Measurements from ENCODE around the gene HTR3B. TPM values are rescaled to one million over a fixed set of nuclear protein-coding genes. Genes with fewer than 3 reads are reported as not detected.

Gene HTR3B
- total and polyA plus RNA-seq, 7 donors: 0.07 TPM; not detected in 6

DNA sequence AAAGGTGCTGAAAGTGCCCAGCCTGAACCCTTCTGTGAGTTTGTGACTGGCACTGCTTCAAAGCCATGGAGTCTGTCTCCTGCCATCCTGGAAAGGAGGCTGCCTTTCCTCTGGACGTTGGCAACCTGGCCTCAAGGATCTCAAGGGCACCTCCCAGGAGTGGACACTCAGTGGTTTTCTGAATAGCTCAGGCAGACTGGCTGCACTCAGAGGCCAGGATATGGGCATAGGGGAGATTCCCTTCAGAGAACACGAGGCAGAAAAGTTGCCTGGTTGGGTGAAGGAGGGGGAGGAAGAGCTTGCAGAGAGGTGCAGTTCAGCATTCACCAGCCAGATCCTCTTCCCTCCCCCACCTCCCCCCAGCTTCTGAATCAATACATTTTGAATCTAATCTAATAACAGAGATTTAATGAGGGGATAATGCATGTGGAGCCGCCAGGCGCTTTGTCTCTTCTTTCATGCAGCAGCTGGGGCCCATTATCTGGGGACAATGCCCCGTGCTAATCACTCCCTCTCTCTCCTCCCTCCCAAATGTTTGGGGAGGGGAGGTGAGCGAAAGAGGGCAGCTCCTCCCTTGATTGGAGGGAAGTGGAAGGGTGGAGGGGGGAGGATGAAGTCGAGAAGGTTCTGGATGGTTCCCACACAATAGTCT is 88.0 kb downstream of the HTR3B start:
- Histone ChIP-seq H3K36me3 (no peaks in the 10 kb centered on the region), H3K9me3 (no peaks in the 10 kb centered on the region), H3K27me3 (peaks cover 0 to 25% (median 0%) of the 10 kb centered on the region in 3 donors), H3K4me1 (no peaks in the 10 kb centered on the region), H3K4me3 (no peak overlapping the region), H3K27ac (no peak overlapping the region)
- intact Hi-C loops (cut with DNase I): no loop called here
- no peak for DNase-seq
- 27 to 28% methylated on average over 7 of the region's 7 CpGs for WGBS, 2 donors
- TF ChIP-seq POLR2AphosphoS5 (IDR thresholded peaks at IDR 0.05) (no peak), EP300 (IDR thresholded peaks at IDR 0.05) (no peak), CTCF (IDR thresholded peaks at IDR 0.05) (no peak), POLR2A (IDR thresholded peaks at IDR 0.05) (no peak)

DNA sequence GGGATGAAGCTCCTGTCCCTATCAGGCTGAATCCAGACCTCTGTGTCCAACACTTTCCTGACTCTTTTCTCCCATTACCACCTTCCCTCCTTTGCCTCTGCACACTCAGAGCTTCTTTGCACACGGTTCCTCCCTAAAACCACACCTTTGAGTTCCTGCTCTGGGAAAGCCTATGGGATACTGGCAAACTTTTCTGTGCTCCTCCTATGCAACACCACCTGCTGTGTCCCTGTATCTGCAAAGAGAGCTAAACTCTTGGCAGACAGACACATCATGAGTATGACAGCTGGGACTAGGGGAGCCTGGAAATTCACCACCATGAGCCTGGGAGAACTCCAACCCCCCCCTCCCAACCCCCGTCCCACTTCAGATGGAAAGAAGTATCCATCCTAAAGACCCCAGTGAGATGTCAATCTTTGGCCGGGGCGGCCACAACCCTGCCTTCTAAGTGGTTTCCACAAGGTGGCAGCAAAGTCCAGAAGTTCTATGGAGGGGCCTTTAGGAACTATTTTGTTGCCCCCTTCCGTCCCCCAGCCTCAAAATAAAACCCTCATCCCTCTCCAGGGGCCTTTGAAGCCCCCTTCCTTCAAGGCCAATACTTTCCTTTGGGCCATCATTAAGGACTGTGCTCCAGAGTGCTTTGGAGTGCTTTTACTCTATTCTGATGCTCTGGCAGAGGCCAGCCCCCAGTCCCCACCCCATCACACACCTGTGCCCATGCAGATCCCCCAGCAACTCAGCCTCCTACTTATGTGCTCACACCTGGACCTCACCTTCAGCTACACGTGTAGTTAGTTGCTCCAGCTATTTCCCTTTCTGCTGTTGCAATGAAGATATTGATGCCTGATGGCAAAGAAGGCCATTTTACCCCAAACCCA is 89.7 kb downstream of the HTR3B start:
- DNase-seq: no peak
- no peak overlapping the region for H3K27ac ChIP-seq
- H3K9me3 ChIP-seq: no peaks in the 10 kb centered on the region
- peaks cover 0 to 32% (median 0%) of the 10 kb centered on the region in 3 donors for H3K27me3 ChIP-seq
- intact Hi-C loops (cut with DNase I): loop anchor here (1.0 kb wide), 1 partner anchor 268 kb away; no protein-coding TSS in a partner anchor
- TF ChIP-seq CTCF (IDR thresholded peaks at IDR 0.05): peak; percentile 12 to 77 (median 41)
- no peak for TF ChIP-seq POLR2AphosphoS5 (IDR thresholded peaks at IDR 0.05)
- no peak for TF ChIP-seq POLR2A (IDR thresholded peaks at IDR 0.05)
- H3K36me3 ChIP-seq: no peaks in the 10 kb centered on the region
- WGBS, 2 donors: 3 to 6% methylated on average over 6 of the region's 6 CpGs
- H3K4me3 ChIP-seq: no peak overlapping the region
- H3K4me1 ChIP-seq: no peaks in the 10 kb centered on the region

Small RNAs within 50 kb of the gene (small RNA-seq; reads per million reads assigned to genes)
- gene RNU6-1107P: 0 reads per million in 3 donors

Other genes starting within 250 kb of the HTR3B start
- 1 to 10 TPM in 1 of 4 donors, under 1 TPM in 3; 0.36 to 1.4 (median 0.60) TPM for gene TMPRSS5, start 198.5 kb upstream of the HTR3B start, total RNA-seq
- under 1 TPM in 1 of 3 donors, not detected in 2; 0.28 TPM for gene TMPRSS5, start 198.5 kb upstream of the HTR3B start, polyA plus RNA-seq
- gene ZW10, start 131.1 kb upstream of the HTR3B start, total RNA-seq: 10 to 100 TPM in 3 of 4 donors, 1 to 10 TPM in 1; 9.8 to 14.4 (median 12.8) TPM
- 1 to 10 TPM; 6.5 to 8.5 (median 6.6) TPM for gene ZW10, start 131.1 kb upstream of the HTR3B start, polyA plus RNA-seq
- gene CLDN25, start 125.0 kb upstream of the HTR3B start, total RNA-seq: not detected
- gene CLDN25, start 125.0 kb upstream of the HTR3B start, polyA plus RNA-seq: not detected
- 10 to 100 TPM; 25.0 to 37.5 (median 31.9) TPM for gene USP28, start 29.2 kb upstream of the HTR3B start, total RNA-seq
- 10 to 100 TPM in 1 of 3 donors, 1 to 10 TPM in 2; 5.4 to 10.8 (median 7.4) TPM for gene USP28, start 29.2 kb upstream of the HTR3B start, polyA plus RNA-seq
- 1 to 10 TPM; 1.1 to 4.5 (median 2.8) TPM for gene HTR3A, start 70.3 kb downstream of the HTR3B start, total RNA-seq
- gene HTR3A, start 70.3 kb downstream of the HTR3B start, polyA plus RNA-seq: 1 to 10 TPM in 1 of 3 donors, not detected in 2; 1.5 TPM
- 100 to 1,000 TPM in 3 of 4 donors, 10 to 100 TPM in 1; 99.5 to 197 (median 129) TPM for gene ZBTB16, start 154.9 kb downstream of the HTR3B start, total RNA-seq
- gene ZBTB16, start 154.9 kb downstream of the HTR3B start, polyA plus RNA-seq: 10 to 100 TPM in 2 of 3 donors, 1 to 10 TPM in 1; 9.9 to 34.4 (median 11.4) TPM